SK-N-MC (cell line): Measurements from ENCODE around the gene IMPG1.

Experiments
- DNase-seq: peaks from one replicate; pipeline ENCODE4 v3.0.0-alpha.2; 2011; ENCODE audit warnings: low read depth, low spot score
- H3K27ac ChIP-seq: fragments of 200-600 bp; sonication (generic); 2 replicates; pipeline ENCODE4 v1.5.1; 2016; ENCODE audit warnings: mixed run types
- H3K36me3 ChIP-seq: fragments of 200-600 bp; sonication (generic); 2 replicates; pipeline ENCODE4 v1.6.1; 2017; ENCODE audit warnings: antibody characterized with exemption, low read length, mixed read lengths; ENCODE audit not compliant: insufficient read depth
- H3K4me3 ChIP-seq: fragments of 200-600 bp; sonication (generic); 2 replicates; pipeline ENCODE4 v1.5.1; 2016
- H3K9ac ChIP-seq: fragments of 200-600 bp; sonication (generic); 2 replicates; pipeline ENCODE4 v1.8.0; 2017; ENCODE audit warnings: mixed run types, mixed read lengths; ENCODE audit not compliant: insufficient read length
- H3K9me3 ChIP-seq: fragments of 200-600 bp; sonication (generic); 2 replicates; pipeline ENCODE4 v1.6.1; 2017; ENCODE audit warnings: low read depth, mild to moderate bottlenecking, antibody characterized with exemption, low read length, moderate library complexity, mixed read lengths
- EZH2 ChIP-seq: fragments of 200-600 bp; sonication (generic); IDR thresholded peaks from one replicate; pipeline ENCODE4 v1.6.1; 2017; ENCODE audit warnings: antibody characterized with exemption
- FOXP2 ChIP-seq: optimal IDR thresholded peaks from 2 replicates; pipeline ENCODE3; 2011; ENCODE audit warnings: mild to moderate bottlenecking, moderate library complexity; ENCODE audit not compliant: insufficient read depth; ENCODE audit errors: extremely low read length, control extremely low read depth
- POLR2AphosphoS5 ChIP-seq: IDR thresholded peaks from 2 replicates; pipeline ENCODE4 v1.6.1; 2012; ENCODE audit warnings: mild to moderate bottlenecking, low read depth, low read length, borderline replicate concordance

IMPG1 gene

GRCh38 chr6:75975904-75976303 is 96.6 kb downstream of the IMPG1 start:
- TF ChIP-seq POLR2AphosphoS5 (no peak), FOXP2 (no peak), EZH2 (no peak)
- Histone ChIP-seq H3K36me3 (no peaks in the 10 kb centered on the region), H3K4me3 (no peak overlapping the region), H3K9ac (no peak overlapping the region), H3K9me3 (no peaks in the 10 kb centered on the region), H3K27ac (no peak overlapping the region)
- no peak for DNase-seq

GRCh38 chr6:75970093-75970492 is 102.4 kb downstream of the IMPG1 start:
- no peak overlapping the region for H3K27ac ChIP-seq
- no peak for DNase-seq
- H3K36me3 ChIP-seq: no peaks in the 10 kb centered on the region
- no peaks in the 10 kb centered on the region for H3K9me3 ChIP-seq
- no peak overlapping the region for H3K9ac ChIP-seq
- H3K4me3 ChIP-seq: no peak overlapping the region
- TF ChIP-seq POLR2AphosphoS5 (no peak), EZH2 (no peak), FOXP2 (no peak)

- H3K9me3 ChIP-seq: no peaks in the 10 kb centered on the region
- no peak for DNase-seq
- H3K36me3 ChIP-seq: no peaks in the 10 kb centered on the region
- H3K4me3 ChIP-seq: no peak overlapping the region
- no peak overlapping the region for H3K9ac ChIP-seq
- no peak for TF ChIP-seq POLR2AphosphoS5
- no peak for TF ChIP-seq EZH2
- TF ChIP-seq FOXP2: no peak
- H3K27ac ChIP-seq: no peak overlapping the region
Measured at GRCh38 chr6:75968143-75968542, 104.3 kb downstream of the IMPG1 start.

DNA sequence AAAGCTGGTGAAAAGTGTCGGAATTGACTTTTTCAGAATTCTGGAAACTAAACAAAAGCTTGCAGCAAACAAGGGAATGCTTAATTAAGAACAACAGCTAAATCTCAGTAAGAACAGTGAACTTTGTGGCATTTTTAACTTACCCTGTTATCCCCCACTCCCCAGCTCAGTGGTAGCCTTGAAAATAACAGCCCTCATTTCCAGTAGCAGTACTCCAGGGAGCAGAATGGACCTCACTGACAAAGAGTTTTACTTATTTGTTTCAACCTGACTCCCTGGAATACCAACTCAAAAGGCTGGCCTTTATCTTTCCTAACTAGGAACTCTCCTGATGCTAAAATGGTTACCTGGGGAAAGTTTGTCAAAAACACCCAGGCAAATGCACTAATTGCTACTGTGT is 108.9 kb downstream of the IMPG1 start:
- DNase-seq: no peak
- Histone ChIP-seq H3K4me3 (no peak overlapping the region), H3K9me3 (no peaks in the 10 kb centered on the region)

GRCh38 chr6:75952128-75952527 is 120.3 kb downstream of the IMPG1 start:
- DNase-seq: no peak
- H3K9me3 ChIP-seq: no peaks in the 10 kb centered on the region
- H3K9ac ChIP-seq: no peak overlapping the region
- no peaks in the 10 kb centered on the region for H3K36me3 ChIP-seq
- TF ChIP-seq POLR2AphosphoS5 (no peak), FOXP2 (no peak), EZH2 (no peak)
- H3K27ac ChIP-seq: no peak overlapping the region
- H3K4me3 ChIP-seq: no peak overlapping the region

More for the DNA sequence above, 108.9 kb downstream of the IMPG1 start:
- Histone ChIP-seq H3K27ac (no peak overlapping the region), H3K9ac (no peak overlapping the region), H3K36me3 (no peaks in the 10 kb centered on the region)
- no peak for TF ChIP-seq EZH2
- no peak for TF ChIP-seq POLR2AphosphoS5
- TF ChIP-seq FOXP2: no peak

DNA sequence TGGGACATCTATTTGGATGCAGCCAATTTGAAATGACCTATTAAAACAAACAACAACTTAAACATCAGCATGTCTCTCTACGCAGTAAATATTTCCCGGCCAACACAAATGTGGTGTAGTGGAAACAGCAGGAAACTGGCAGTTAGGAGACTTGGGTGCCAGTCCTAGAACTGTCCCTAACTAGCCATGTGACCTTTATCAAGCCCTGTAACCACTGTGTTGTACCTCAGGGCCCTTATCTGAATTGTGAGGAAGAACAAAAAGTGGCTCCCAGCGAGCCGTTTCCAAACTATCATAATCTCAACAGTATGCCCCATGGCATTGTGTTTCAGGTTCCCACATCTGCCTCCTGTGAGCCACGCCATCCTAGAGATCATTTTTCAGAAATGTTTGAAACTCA is 124.5 kb downstream of the IMPG1 start:
- DNase-seq: no peak
- TF ChIP-seq EZH2 (no peak), POLR2AphosphoS5 (no peak), FOXP2 (no peak)
- Histone ChIP-seq H3K9me3 (no peaks in the 10 kb centered on the region), H3K36me3 (no peaks in the 10 kb centered on the region), H3K9ac (no peak overlapping the region), H3K27ac (no peak overlapping the region), H3K4me3 (no peak overlapping the region)

- H3K9me3 ChIP-seq: no peaks in the 10 kb centered on the region
- no peak overlapping the region for H3K9ac ChIP-seq
- TF ChIP-seq POLR2AphosphoS5 (no peak), FOXP2 (no peak), EZH2 (no peak)
- DNase-seq: no peak
- peak overlapping the region; percentile 44 for H3K4me3 ChIP-seq
- H3K36me3 ChIP-seq: no peaks in the 10 kb centered on the region
- H3K27ac ChIP-seq: peak overlapping the region; percentile 23; the same call in 1 of the 2 replicates
Measured at GRCh38 chr6:75946146-75946831, 126.2 kb downstream of the IMPG1 start.

- TF ChIP-seq EZH2: no peak
- no peak for TF ChIP-seq FOXP2
- no peak for TF ChIP-seq POLR2AphosphoS5
- Histone ChIP-seq H3K36me3 (no peaks in the 10 kb centered on the region), H3K9ac (no peak overlapping the region), H3K9me3 (no peaks in the 10 kb centered on the region), H3K27ac (no peak overlapping the region), H3K4me3 (no peak overlapping the region)
- no peak for DNase-seq
Measured at GRCh38 chr6:75943381-75943780, 129.1 kb downstream of the IMPG1 start.

GRCh38 chr6:75941509-75941908 is 131.0 kb downstream of the IMPG1 start:
- Histone ChIP-seq H3K4me3 (no peak overlapping the region), H3K27ac (no peak overlapping the region), H3K9me3 (no peaks in the 10 kb centered on the region), H3K9ac (no peak overlapping the region), H3K36me3 (no peaks in the 10 kb centered on the region)
- TF ChIP-seq FOXP2 (no peak), EZH2 (no peak), POLR2AphosphoS5 (no peak)
- DNase-seq: no peak
